GM12891 (cell line): ENCODE measurements around the gene GPC6.

Source experiments
- PAX5 ChIP-seq: IDR thresholded peaks from 2 replicates; pipeline ENCODE4 v1.6.1; 2011; ENCODE audit warnings: low read length, moderate library complexity, mild to moderate bottlenecking; ENCODE audit not compliant: insufficient read depth, severe bottlenecking
- POLR2A ChIP-seq: IDR thresholded peaks from 2 replicates; pipeline ENCODE4 v1.6.1; 2011; ENCODE audit warnings: low read depth, low read length, control low read depth
- POLR2AphosphoS5 ChIP-seq: IDR thresholded peaks from 2 replicates; pipeline ENCODE4 v1.6.1; 2011; ENCODE audit warnings: low read depth, low read length, control low read depth
- POU2F2 ChIP-seq: IDR thresholded peaks from 2 replicates; pipeline ENCODE4 v1.6.1; 2011; ENCODE audit warnings: low read depth, mild to moderate bottlenecking, control low read depth, low read length, moderate library complexity
- SPI1 ChIP-seq: IDR thresholded peaks from 2 replicates; pipeline ENCODE4 v1.6.1; 2011; ENCODE audit warnings: low read depth, low read length, control low read depth
- TAF1 ChIP-seq: IDR thresholded peaks from 2 replicates; pipeline ENCODE4 v1.6.1; 2011; ENCODE audit warnings: low read depth, low read length, control low read depth

GRCh38 chr13:93984876-93985275 lies 758.3 kb downstream of the GPC6 start:
- TF ChIP-seq POLR2AphosphoS5 (no peak), POLR2A (no peak), TAF1 (no peak), POU2F2 (no peak), SPI1 (no peak), PAX5 (no peak)
